OCI-LY3 (cell line): Measurements from ENCODE around the gene PIK3CA.

Source experiments
- EZH2phosphoT487 ChIP-seq: fragments of 200-600 bp; shearing (Covaris generic); IDR thresholded peaks from 2 replicates; pipeline ENCODE4 v1.6.1; 2018; ENCODE audit warnings: antibody characterized with exemption, mixed run types, low read depth
- TF ChIP-seq, protein P1 (sequence below): fragments of 200-600, 300-600 bp; sonication (generic); IDR thresholded peaks from 2 replicates; pipeline ENCODE4 v1.5.1; 2014; ENCODE audit warnings: antibody characterized with exemption, low read length, low read depth

DNA sequence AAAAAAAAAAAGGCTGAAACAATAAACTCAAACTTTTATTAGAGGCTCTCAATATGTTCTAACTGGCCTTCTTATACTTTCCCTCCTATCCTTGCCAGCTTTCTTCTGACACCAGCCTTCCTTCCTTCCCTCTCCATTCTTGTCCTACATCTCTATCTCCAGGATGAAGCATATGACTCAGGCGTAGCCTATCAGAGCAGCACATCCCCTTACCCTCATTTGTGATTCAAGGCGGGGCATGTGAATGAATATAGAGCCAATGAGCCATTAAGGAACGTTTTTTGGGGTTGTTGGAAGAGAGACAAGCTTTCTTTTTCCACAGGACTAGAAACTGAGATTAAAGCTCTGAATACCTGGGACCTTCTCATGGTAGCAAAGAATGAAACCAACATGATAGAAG is 127.8 kb downstream of the PIK3CA start:
- no peak for TF ChIP-seq EZH2phosphoT487
- TF ChIP-seq, protein P1, sequence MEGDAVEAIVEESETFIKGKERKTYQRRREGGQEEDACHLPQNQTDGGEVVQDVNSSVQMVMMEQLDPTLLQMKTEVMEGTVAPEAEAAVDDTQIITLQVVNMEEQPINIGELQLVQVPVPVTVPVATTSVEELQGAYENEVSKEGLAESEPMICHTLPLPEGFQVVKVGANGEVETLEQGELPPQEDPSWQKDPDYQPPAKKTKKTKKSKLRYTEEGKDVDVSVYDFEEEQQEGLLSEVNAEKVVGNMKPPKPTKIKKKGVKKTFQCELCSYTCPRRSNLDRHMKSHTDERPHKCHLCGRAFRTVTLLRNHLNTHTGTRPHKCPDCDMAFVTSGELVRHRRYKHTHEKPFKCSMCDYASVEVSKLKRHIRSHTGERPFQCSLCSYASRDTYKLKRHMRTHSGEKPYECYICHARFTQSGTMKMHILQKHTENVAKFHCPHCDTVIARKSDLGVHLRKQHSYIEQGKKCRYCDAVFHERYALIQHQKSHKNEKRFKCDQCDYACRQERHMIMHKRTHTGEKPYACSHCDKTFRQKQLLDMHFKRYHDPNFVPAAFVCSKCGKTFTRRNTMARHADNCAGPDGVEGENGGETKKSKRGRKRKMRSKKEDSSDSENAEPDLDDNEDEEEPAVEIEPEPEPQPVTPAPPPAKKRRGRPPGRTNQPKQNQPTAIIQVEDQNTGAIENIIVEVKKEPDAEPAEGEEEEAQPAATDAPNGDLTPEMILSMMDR: no peak
